ENCODE data around the gene POU4F1.
A peak's percentile ranks its signal among the peaks of the same experiment; 100 is the strongest.

Gene POU4F1

DNA sequence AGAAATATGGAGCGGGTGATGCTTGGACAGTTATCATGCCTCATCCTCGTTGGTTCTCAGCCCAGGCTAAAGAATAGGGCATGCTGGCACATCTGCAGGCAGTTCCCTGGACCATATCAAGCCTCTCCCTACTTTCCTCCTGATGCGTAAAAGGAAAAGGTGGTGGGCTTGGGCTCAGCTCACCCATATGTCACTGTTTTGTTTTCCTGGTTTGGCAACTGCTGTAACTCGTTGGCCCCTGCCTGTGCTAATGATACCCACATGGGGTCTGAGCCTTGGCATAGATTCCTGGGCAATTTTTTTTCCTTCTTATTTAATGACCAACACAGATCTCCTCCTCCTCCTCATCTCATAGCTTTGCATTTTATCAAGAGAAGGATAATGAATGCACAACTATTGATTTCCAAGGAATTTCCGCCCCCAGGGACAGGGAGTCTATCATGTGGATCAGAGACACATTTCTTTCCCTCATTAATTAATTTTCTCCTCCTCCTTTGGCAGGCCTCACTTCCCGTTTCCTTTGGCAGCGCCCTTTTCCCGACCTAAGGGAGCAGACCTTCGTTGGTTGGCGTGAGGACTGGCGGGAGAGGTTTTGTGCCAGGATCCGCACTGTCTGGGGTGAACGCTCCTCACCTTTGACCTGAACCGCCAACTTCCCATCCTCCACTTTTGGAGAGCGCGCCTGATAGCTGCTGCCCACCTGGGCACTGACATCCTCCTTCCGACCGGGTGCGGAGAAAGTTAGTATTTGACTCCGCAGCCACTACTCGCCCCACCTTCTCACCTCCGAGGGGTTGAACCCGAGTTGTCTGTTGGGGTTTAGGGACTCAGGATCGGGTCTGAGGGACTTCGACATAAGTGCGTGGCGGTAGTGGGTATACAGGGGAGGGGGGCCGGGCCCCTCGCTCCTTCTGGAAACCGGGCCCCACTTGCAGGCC lies 3.4 kb upstream of the POU4F1 start:
- no peak for DNase-seq

DNA sequence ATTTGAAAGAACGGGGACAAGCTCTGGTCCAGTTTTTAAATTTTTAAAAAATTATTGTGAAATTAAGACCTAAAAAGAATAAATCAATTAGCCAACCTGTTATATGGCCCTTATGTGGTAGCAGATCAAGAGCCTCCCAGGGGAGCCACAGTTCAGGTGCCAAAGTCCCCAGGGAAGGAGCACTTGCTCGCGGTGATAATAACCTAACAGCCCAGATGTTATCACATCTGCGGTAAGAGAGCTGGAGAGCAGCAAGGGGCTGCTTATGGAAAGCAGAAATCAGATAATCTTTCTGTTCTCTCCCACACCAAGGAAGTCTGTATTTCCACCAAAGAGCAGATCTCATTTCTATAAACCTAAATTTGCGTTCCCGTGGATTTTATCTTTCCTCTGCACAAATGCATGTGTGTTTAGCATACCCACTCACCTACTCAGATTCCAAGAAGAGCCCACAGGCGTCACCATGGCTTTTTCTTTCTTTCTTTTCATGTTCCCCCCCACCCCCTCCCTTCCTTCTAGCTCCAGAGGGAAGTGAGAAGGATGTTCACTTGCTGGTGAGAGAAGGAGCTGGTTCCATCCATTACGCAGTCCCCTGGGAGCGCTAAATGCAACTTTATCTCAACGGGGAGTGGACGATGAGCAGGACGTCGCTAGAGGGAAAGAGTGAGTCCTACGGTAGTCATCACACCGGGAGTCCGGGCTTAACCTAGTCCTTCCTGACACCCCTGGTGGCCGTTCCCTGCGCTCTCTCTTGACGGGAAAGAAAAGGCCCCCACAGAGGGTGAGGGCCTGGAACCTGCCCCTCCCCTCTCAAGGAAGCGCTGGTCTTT lies 1.6 kb upstream of the POU4F1 start:
- DNase-seq = no peak

DNA sequence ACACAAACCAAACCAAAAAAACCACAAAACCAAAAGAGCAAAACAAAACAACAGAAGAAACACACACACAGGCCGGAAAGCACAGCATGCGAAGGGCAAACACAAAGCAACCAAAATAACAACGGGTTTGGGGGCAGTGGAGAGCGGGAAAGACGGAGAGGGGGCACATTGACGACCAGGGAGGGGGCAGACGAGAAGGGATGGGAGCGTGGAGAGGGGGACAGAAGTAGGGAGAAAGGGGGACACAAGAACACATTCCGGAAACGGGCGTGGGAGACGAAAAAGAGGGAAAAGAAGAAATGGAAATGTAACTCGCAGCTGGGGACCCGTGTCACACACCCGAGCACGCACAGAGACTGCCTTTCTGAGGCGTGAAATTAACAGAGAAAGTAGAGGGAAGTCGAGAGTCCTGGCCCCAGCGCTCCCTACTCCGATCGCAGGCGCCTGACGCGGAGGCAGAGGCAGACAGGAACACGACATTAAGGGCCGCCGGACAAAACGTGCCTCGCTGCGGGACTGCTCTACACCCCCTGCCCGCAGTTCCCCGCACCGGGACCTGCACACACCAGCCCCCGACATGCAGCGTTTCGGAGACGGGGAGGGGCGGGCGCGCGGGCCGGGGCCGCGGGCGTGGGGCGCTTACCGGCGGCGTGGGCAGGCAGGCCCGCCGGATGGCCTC lies 652 bp downstream of the POU4F1 start:
- DNase-seq = no peak

DNA sequence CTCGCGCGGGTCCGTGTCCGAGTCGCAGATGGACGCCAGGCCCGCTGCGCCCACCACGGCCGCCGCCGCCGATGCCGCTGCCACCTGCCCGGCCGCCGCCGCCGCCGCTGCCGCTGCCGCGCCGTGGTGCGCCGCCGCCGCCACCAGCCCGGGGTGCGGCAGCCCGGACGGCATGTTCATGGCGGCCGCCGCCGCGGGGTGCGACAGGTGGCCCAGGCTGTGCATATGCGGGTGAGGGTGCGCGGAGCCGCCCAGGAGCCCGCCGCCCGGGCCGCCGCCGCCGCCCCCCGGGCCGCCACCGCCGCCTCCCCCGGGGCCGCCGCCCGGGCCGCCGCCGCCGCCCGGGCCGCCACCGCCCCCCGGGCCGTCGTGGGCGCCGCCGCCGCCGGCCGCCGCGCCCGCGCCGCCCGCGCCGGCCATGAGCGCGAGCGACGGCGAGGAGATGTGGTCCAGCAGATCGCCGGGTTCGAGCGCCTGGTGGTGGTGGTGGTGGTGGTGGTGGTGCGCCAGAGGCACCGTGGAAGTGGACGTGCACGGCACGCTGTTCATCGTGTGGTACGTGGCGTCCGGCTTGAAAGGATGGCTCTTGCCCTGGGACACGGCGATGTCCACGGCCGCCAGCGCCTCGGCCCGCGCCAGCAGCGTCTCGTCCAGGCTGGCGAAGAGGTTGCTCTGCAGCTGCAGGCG lies 1.3 kb downstream of the POU4F1 start:
- DNase-seq = no peak

DNA sequence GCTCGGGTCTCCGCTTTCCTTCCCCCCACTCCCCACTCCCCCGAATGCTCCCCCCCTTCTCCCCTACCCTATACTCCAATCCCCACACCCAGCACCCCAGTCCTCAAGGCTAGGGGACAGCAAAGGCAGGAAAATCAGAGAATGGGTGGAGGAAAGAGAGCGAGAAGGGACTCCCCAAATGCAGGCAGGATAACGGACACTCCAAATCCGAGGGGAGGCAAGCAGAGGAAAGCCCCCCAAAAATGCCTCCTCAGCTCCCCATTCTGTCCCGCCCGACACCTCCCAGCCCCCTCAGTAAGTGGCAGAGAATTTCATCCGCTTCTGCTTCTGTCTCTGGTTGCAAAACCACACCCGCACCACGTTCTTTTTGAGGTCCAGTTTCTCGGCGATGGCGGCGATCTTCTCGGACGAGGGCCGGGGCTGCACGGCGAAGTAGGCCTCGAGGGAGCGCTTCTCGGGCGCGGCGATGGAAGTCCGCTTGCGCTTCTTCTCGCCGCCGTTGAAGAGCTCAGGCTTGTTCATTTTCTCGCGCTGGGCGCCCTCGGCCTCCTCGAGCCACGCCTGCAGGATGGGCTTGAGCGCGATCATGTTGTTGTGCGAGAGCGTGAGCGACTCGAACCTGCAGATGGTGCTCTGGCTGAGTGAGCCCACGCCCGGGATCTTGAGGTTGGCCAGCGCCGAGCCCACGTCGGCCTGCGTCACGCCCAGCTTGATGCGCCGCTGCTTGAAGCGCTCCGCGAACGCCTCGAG lies 2.1 kb downstream of the POU4F1 start:
- no peak for DNase-seq

DNA sequence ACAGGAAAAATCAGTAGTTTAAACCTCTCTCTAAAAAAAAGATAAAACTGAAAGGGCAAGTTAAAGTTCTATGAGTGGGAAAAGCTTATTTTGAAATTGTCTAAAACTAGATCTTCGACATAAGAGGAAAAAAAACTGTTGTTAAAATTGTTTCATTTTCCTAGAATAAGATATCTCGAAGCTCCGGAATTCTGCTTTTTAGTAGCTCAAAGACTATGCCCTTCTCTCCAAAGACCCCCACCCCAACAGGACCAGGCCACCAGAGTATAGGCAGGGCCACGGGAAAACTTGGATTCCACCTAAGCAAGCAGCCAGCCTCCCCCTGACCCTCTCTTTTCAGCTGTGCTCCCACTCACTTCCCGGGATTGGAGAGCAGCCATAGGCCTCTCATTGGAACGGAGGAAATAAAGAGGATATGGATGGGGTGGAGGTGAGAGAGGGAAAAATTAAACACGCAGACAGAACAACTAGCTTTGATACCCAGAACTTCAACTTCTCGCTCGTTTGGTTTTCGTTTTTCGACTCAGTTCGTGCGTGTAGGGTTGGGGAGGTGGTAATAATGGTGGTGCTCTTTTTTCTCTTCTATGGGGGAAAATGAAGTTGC lies 3.0 kb downstream of the POU4F1 start:
- DNase-seq = no peak

DNA sequence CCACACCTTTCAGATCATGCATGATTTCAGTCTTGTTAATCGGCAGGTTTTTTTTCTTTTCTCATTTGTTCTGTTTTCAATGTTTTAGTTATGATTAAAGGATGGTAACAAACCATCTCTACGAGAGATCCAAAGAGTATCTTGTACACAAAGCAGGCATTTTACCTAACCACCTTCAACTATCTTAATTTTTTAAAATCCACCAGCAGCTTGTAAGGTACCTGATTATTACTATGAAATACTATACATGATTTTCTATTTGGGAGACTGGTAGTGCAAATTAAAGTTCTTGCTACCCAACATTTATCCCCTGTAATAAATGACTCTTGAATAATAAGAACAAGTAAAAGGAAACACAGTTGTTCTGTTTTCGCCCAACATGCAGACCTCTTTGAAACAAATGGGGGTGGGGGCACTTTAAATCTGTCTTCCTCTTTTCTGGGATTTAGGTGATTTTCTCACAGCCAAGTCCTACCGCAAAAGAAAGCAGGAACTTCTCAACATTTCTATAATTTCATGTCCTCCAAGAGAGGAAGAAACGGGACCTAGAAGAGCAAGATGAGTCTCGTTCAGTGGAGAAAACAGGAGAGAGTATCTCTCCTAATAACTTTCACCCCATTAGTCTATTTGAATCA lies 3.6 kb downstream of the POU4F1 start:
- no peak for DNase-seq

DNA sequence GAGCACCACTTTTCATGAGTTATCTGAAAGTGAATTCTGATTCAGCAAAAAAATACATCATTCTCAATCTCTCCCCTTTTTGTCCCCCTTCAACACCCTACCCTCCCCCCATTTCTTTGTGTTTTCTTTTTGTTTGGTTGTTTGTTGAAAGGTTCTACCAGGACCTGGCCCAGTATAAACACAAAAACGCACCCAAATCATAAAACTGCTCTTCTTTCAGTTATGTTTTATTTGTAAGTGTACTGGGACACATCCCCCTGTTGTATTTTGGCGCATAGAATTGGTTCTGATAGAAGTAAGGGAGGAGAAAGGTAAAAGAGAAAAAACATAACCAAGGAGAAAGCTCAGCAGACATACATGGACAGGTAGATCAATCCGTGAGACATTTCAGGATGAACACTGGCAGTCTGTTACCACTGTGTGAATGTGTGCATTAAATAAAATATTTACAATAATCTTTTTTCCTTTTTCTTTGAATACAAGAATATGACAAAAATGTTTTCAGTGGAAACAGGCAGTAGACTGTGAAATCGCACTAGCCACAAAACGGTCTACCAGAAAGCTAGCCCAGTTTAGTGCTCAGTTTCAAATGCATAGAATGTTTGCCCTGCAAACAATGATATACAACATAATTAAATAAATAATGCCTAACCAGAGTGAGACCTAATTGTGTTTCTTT lies 4.2 kb downstream of the POU4F1 start:
- no peak for DNase-seq

DNA sequence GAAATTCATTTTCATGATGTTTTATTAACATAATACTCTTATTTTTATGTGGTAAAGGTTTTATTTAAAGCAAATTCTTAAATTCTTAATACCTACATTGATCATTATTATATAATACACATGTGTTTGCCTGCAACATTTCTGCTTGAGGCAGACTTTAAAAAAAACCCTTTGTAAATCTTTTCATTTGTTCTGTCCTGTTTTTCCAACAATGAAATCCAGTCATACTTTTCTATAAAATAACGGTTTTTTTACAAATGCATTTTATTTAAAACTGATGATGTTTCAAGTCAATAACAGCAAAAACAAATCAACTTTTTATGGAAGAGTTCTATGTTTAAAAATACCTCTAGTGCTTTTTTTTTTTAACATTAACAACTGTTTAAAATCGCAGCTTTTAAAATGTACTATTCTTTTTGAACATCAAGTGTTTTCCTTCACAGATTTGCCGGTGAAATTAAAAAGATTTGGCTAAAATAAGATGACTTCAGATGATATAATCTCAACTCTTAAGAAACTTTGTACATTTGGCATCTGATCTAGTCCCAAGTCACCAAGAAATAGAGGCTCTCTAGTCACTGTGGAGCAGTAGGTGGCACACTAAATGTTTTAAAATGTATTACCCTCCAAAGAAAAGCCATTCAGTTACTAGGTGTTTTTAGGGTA lies 5.1 kb downstream of the POU4F1 start:
- no peak for DNase-seq

DNA sequence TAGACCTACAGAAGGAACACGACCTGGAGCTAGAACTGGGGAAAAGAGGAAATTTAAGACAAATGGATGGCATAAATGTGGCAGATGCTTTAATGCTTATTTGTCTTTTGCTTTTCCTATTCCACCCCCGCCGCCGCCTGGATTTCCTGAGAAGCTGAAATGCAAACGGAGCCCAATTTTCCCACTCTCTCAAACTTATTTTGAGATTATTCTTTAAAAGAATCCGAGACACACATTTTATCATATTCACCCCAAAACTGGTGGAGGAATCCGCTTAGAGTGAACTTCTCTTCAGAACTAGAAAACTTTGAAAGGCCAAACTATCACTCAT lies 5.8 kb downstream of the POU4F1 start:
- no peak for DNase-seq

DNA sequence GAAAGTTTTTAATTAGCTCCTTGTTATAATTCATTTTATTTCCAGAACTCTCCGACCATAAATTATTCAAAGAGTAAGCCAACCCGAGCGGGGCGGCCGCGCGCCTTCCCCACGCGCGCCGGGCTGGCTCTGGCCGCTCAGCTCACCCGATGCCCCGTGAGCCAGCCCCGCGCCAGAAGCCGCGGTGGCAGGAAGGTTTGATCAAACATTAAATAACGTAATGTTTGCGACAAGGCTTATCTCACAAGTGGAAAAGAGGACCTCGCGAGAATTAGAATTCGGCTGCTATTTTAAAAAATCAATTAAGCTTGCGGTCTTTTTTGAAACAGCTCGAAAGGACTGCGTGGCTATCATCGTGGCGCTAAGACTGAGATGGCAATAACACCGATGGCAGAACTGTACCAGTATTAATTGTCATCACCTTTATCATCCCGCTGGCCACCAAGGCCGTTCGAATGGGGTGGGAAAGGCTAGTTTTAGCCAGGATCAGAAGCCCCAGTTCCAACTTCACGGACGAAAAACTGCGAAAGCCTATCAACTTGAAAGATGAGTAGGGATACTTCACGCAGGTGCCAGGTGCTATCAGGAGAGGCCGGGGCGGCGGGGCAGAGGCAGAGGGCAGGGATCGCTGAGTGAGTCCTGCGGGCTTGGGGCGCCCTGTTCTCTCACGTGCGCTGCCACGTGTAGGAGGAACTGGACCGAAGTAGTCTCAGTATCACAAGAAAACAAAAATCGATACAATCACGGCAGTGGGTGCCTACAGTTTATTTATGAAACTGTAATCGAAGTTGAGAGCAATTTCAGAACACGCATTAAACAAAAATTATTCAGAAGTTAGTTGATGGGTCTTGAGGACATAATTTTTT lies 6.4 kb downstream of the POU4F1 start:
- DNase-seq = no peak

DNA sequence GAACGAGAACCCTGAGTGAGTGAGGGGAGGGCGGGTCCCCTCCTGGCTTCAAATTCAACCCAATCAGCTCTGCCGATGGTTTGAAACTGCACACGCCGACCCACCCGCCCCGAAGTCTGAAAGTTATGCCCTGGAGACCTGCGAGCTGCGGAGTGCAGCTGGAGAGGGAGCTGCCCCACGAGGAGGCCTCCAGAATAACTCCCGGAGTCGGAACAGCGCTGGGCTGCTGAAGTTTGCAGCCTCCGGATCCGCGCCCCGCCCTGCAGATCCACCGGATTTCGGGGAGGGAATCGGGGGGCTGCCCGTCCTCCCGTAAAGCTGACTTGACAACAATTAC lies 7.0 kb downstream of the POU4F1 start:
- DNase-seq = no peak

DNA sequence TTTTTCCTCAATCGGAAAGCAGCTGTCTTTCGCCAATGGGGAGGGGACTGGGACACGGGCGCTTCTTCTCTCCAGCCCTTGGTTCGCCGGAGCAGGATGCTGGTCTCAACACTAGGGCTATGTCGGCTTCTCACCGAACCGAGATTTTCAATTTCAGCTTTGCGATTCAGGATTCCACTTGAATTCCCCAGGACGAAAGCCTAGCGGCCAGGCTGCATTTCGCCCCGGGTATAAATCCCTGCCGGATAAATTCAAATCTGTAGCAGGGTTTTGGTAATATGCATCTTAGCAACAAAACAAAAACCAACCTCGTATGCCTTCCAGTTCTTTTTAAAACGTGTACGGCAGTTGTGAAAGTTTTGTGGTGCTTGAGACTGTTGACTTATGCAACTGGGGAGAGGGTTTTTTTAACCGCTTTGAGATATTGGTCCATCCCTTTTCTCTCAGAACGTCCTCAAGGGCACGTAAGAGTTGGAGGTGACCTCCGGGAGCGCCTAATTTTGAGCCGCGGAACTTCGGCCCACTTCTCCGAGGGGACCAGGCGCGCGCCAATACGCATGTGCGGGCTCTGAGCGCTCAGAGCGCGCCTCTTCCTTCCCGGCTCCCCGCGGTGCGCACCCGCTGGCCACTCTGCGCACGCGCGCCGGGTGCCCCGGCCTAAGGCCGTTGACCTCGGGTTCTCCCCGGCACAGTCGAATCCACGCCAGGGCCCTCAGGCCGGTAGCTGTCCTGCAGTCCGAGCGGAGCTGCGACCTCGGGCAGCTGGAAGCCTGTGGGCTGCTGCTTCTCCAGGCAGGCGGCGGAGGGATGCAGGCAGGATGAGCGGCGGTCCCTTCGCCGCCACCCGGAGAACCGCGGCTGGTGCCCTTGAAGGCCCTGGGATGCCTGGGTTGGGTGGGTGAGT lies 7.6 kb downstream of the POU4F1 start:
- DNase-seq = peak; percentile 35

DNA sequence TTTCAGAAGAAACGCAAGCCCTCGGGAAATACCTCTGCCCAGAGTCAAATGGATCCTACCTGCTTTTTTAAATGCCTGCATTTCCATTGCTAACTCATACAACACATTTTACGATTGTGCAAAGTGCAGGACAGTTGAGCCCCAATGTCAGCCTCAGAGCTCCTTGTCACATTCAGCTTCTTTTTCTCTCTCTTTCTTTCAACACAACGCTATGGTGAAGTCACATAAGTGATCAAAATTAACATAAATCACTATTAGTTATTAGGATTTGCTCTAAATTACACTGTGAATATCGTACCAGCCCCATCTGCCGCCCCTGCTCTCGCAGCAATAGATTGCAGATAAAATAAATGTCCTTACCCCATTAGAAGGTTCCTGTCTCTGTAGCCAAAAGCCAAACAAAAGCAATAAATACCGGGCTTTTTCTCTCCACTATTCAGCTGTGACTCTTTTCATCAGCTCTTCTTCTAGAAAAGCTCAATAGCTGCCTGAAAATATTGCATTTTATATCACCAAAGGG lies 8.8 kb downstream of the POU4F1 start:
- DNase-seq = no peak

DNA sequence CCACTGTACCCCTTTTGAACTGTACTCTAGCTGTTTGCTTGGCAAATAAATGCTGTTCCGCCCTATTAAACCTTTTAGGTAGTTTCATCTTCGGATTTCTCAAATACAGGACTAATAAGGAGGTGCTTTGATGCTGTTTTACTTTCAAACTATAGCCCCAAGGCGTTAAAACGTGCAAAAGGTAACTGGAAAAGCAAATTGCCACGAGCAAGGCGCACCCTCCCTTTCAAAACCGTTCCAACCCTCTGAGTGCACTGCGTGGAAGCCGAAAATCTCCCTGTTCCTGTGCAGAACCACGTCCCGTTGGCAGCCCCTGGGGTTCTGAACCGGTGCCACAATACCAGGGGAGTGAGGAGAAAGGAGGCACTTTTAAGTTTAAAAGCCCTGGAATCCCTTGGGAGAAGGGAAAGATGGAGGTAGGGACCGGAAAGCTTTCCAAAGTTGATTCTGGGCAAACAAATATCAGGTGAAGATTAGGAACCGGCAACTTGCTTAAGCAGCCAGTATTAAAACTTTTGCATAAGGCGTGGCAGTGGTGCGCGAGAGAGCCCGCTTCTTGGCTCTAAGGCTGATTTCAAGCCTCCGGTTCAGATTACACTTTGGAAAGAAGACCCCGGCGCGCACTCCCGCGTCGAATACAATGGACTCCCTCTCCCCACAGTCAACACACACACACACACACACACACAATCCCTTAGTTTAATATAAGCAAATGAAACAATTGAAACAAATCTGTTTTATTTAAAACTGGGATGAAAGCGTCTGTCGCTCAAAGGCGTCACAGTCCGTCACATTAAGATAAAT lies 9.5 kb downstream of the POU4F1 start:
- DNase-seq = no peak

DNA sequence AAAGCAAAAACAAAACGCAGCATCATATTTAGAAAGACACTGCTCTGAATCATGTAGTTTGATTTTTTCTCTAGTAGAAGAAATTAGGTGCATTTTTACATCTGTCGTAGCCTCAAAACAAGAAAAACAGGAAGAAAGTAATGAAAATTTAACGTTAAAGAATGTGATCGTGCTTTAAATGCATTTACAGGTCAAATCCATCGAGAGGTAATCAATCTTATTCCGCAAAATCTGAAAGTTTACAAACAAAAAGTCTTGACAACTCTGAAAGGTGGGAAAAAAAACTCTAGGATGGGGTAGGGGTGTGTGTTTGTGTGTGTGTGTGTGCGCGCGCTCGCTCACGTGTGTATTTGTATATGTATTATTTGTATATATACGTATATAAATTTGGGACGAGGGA lies 10.2 kb downstream of the POU4F1 start:
- DNase-seq = no peak

DNA sequence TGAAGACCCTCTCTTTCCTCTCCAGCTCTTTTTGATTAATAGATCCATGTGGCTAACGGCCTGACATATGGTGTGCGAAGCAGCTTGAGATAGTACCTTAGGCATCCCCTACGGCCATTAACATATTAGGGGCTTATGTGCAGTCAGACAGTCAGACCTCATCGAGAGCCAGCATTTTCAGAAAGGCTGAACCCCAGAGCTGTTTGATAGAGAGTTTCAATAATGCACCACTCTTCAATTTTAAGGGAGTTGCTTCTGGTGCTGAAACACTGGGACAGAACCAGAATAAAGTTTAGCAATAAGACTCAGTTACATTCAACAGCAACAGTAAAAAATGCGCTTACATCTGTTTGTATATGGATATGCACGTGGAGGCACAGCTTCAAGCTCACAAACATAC lies 10.8 kb downstream of the POU4F1 start:
- DNase-seq = no peak

Data from activated CD4-positive, alpha-beta T cell treated with anti-CD3 and anti-CD28 coated beads, Interleukin-2, amount 50 U/mL, for 16 hours (primary cell).